Limb (tissue), 2 donors: ENCODE results near the gene KCNN4.

Experiments
- DNase-seq, 2 donors: peaks; one replicate each; pipeline ENCODE4 v3.0.0-alpha.2; 2016; ENCODE audit errors: extremely low spot score in 2 of 2

Gene KCNN4

DNA sequence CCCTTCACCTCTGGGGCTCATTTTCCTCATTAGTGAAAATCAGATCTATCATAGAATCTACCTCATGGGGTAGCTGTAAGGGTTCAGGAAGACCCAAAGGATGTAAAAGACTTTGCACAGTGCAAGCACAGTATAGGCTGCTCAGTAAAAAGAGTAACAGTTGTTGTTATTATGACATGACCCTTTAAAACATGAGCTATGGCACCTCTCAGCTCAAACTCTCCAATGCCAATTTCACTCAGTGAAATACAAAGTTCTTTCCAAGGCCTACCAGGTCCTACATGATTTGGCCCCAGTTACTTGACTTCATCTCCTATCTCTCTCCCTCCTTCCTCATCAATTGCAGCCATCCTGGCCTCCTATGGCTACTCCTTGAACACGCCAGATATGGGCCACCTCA is 30.9 kb downstream of the KCNN4 start:
- DNase-seq = no peak

DNA sequence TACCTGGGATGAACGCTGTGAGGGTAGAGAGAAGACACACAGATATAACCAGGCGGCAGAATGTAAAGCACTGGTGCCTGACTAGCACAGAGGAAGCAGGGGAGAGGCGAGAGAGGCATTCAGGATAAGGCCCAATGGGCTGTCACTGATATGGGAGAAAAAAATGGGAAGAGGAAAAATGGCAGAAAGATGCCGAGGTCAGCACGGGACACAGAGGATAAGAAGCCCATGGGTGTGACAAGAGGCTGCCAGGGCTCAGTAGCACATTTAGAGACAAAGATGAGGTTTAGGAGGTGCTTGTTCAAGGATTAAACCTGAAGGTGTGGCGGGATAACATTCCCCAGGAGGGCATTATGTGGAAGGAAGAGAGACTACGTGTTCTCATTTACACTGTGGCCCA is 31.6 kb downstream of the KCNN4 start:
- DNase-seq = no peak

DNA sequence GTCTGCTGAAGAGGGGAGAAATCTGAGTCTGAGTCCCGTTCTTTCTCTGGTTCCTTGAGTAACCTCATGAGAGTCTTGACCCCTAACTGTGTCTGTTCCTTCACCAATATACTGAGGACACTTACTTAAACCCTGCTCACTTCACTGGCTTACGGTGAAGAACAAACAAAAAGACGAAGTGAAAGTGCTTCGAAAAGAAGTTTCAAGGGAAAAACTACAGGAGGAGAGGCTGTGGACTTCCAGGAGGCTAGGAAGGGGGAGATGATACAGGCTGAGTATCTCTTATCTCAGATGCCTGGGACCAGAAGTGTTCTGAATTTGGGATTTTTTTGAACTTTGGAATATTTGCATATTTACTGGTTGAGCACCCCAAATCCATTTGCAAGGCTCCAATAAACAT is 32.1 kb downstream of the KCNN4 start:
- no peak for DNase-seq

DNA sequence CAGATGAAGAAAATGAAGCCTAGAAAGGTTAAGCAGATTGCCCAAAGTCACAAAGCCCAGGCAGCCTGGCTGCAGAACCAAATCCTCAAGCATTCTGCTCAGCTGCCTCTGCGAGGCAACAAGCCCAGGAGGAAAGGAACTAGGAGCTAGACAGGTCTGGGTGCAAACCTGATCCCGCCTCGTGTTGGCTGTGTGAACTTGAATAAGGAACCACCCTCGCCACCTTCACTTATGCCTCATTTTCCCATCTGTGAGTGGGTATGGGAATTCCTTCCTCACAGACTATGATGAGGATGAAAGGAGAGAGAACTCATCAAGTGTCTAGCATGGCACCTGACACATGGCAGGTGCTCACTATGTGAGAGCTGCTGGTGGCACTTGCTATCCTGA is 32.6 kb downstream of the KCNN4 start:
- no peak for DNase-seq

DNA sequence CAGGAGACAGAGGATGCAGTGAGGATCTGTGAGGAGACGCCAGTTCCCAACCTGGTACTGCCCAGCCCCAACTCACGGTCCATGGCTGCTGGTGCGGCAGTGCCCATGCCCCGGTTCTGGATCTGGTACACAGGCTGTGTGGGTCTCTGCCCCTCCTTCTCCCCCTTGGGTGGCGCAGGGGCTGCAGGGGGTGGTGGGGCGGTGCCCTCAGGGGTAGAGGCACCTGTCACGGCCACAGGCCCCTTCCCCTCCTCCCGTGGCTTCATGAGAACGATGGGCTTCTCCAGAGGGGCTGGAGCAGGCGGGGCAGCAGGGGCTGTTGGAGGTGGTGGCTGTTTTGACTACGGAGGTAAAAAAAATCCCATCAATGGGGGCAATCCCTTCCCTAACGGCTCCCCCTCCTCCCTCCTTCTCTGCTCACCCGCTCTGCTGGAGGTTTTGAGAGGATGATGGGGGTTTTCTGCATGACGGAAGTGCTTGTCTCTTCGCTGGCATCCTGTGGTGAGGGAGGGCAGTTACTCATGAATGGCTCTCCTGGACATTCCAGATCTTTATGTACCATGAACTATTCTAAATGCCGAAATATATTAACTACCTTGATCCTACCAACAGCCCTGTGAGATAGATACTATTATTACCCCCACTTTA is 33.1 kb downstream of the KCNN4 start:
- DNase-seq = no peak

DNA sequence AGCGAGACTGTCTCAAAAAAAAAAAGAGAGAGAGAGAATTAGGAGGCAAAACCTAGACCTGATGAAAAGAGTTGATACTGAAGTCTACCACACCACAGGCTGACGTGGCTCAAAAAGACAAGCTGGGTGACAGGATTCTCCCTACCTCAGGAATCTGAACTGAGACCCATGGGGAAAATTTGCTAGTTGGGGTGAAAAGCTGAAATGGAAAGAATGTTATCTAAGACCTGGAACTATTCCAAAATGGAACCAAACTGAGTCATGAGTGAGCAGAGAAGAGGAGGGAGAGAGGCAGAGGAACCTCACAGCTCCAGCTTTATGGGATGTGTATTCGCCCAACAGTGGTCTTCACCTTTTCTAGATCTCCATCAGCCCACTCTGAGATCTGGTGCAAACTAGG is 37.7 kb downstream of the KCNN4 start:
- no peak for DNase-seq

DNA sequence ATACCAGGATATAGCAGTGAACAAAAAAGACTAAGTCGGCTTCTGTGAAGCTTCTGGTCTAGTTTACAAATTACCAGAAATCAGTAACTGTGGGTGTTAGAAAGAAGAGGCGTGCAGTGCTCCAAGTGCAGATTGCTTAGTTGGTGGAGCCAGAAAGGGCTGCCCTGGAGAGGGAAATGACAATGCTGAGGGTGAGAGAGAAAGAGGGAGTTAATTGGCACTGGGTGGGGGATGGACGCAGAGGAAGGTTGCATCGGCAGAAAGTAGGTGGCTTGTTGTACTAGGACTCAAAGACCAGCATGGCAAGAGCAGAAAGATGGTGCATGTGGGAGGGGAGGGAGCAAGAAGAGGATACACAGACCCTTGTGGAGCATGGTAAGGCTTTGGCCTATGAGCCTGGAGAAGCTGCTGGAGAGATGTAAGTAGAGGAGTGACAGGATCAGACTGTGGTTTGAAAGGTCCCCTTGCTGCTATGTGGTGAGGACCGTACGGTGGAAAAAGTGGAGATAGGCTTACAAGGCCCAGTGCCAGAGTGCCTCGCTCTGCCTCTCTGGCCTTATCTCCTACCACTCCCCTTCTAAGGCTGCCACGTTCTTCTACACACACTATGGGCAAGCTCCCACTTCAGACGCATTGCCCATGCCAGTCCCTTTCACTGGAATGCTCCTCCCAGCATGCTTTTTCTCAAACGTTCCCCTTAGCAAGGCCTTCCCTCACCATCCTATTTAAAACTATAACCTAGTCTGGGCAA is 39.5 kb downstream of the KCNN4 start:
- no peak for DNase-seq

DNA sequence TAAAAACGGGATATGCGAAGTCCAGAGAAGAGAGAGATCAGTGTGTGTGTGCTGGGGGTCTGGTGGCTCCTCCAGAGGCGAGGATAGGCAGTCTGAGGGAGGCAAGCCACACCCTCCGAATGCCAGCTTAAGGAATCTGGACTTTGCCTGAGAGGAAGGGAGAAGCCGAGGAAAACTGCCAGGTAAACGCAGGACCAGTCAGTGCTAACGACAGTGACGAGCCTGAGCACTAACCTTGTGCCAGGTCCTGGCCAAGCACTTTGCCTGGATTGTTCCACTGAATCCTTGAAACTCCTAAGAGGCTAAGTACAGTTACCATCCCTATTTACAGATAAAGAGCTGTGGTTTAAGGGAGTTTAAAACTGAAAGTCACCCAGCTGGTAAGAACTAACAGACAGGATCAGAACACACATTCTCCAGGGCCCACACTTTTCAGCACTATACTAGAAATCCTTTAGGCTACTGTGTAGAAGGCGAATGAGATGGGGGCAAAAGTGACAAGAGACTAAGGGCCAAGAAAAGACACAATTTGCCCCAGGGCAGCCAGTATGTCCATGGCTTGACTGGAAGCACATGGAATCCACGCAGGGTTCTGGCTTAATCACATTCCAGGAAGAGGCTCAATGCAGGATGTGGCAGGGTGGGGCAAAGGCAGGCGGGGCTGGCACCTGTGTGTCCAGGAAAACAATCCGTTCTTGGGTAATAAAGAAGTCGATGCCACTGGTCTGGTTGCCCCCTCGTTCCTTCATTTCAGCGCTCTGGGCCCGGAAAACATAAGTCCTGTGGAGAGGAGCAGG is 41.1 kb downstream of the KCNN4 start:
- no peak for DNase-seq

DNA sequence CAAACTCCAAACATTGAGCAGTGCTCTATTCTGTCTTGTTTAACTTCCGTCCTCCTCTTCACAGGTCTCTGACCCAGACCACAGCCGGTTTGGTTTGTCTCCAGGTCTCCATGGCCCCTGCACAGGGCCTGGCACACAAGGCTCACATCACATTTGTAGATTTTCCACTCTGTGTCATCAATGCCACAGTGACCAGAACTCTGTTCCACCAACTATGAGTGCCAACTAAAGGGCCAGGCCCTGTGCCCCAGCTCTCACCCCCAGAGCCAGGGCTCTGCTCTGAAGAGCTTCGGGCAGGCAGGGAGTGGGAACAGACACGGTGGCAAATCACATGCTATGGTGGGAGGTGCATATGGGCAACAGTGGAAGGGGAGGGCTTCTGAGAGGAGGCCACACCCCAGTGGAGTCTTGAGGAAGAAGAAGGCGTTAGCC is 42.0 kb downstream of the KCNN4 start:
- DNase-seq = no peak

DNA sequence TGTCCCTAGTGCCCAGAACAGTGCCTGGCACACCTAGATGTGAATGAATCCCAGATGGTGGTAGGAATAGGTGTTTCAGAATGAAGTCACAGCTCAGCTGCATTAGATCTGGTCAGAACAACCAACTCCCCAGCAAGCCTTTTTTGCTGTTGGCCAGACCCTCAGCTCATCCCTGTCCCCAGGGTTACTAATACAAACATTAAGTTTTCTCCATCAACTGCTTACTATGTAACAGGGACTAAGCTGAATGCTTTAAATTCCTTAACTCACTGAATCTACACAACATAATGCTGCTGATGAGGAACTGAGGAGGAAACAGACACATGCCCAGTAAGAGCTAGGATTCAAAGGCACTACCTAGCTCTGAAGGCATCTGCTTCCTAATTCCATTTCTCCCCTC is 44.8 kb downstream of the KCNN4 start:
- DNase-seq = no peak

DNA sequence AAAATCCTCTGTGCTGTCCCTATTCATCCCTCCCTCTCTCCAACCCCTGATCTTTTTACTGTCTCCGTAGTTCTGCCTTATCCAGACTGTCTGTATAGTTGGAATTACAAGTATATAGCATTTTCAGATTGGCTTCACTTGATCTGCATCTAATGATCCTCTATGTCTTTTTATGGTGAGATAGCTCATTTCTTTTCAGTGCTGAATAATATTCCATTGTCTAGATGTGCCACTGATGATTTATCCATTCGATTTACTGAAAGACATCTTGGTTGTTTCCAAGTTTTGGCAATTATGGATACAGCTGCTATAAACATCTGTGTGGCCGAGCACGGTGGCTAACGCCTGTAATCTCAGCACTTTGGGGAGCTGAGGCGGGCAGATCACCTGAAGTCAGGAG is 45.8 kb downstream of the KCNN4 start:
- DNase-seq = no peak

DNA sequence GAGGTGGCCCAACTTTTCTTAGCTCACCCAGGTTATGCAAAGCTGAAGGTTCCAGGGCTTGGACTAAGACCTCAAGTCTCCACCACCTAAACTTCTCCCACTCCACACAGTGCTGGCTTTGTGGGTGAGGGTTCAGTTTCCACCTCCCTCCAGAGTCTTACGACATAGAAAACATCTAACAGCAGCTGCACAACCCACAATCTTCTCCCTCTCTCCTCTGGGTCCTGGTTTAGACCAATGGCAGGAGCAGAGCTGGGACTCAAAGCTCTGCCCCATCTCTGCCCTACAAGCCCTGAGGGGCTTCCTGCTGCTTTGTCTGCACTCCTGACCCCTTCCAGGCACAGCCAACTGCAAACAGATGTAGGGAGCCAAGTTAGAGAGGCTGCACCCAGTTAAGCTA is 48.9 kb downstream of the KCNN4 start:
- DNase-seq = no peak

DNA sequence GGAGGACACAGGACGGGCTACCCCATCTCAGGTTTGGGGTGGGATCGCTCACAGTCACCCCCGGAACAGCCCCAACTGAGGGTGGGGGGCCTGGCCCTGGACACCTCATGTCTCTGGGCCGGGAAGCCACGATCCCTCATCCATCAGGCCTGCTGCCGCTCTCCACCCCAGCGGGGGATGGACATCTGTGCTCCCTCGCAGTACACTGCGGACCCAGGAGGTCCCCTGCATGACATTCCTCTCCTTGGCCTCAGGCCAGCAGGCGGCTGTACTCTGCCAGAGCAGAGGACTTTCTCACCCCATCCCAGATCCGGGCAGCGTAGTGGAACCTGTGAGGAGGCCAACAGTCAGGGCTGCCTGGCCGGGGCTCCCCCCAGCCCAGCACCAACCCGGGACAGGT is 49.4 kb downstream of the KCNN4 start:
- DNase-seq = no peak

DNA sequence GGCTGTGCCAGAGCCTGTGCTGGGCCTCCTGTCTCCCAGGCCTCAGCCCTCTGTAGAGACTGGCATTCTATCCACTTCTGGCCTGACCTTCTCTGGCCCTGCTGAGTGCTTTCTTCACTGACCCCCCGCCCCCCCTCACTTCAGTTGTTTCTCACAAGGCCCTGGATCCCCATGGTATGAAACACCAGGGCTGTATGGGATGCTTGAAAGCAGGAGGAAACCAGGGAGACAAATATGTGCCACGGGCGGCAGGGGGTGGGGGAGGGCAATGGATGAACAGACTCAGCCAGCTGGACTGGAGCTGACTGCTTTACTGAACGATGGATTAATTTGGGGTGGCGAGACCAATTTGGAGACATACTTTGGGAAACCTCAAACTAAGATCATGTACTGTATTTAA is 50.9 kb downstream of the KCNN4 start:
- DNase-seq = no peak

DNA sequence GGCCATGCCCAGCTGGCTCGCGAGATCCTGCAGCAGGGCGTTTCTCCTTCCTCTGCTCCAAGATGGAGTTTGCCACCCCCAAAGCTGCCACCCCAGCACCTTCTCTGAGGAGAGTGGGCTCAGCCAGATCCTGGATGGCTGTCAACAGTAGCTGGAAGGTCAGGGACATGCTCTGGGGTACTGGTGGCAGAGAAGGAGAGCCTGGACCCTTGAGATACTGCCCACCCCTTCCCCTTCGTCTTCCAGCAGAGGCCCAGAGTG is 53.2 kb downstream of the KCNN4 start:
- no peak for DNase-seq

DNA sequence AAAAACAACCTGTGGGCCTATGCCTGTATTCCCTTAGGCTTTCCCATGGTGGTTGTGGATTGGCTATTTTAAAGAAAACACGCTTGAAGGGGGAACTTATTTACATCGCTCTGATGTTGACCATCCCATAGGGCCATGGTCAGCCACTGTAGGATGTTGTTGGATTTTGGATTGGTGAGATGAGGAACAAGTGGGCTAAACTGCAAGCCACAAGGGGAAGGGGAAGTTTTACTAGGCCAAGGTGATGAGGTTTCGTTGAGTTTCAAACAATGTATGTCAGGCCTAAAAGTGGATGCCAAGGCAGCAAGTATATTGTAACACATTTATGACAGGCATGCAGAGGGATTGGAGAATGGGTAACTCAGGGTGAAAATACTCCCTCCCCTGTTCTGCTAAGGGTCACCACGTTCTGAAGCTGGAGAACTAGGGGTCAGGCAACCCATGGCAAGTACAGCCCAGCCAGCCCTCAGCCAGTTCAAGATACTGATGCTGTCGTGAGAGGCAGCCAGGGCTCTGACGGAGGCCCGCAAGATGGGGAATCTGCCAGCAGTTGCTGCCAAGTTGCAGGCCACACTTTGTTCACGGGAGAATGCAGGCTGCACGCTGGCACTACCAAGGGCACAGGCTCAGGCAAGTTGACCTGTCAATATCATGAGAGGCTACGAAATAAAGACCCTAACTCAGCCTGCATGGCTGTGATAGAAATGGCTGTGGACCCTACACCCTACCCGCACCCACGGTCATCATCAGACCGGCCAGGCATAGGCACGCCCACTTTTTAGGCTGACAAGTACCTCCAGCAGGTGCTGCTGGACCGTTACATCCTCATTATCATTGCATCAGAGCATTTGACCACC is 53.8 kb downstream of the KCNN4 start:
- DNase-seq = no peak

DNA sequence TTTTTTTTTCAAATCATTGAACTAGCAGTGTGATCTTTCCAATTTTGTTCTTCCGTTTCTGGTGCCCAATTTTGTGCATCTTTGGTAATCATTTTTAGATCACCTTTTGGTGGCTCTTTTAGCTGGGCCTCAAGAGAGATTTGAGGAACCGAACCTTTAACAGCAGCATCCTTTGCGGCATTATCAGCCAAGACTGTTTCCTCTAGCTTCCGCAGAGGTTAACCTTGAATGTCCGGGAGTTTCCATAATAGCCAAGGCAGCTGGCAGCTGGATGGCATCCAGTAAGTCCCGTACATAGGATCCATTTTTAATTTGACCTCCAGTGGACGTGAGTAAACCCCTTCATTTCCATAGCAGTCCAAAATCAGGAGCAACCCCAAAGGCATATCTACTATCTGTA is 55.3 kb downstream of the KCNN4 start:
- DNase-seq = no peak

DNA sequence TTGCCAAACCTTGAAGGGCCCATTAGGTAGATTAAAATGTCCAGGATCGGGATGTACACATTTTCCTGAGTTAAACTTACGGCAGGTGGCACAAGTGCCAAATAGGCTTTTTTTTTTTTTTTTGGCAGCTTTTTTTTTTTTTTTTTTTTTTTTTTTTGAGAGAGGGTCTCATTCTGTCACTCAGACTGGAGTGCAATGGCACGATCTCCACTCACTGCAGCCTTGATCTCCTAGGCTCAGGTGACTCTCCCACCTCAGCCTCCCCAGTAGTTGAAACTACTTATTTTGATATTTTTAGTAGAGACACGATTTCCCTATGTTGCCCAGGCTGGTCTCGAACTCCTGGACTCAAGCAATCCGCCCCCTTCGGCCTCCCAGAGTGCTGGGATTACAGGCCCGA is 55.9 kb downstream of the KCNN4 start:
- no peak for DNase-seq

DNA sequence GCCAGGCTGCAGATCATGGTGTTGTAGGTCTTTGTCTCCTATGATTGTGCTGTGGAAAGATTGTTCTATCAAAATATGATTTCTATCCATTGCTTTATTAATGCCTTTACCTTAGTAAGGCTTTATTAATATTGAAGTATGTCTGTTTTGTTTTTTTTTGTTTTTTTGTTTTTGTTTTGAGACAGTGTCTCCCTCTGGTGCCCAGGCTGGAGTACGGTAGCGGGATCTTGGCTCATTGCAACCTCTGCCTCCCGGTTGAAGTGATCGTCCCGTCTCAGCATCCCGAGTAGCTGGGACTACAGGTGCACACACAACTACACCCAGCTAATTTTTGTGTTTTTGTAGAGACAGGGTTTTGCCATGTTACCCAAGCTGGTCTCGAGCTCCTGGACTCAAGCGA is 57.2 kb downstream of the KCNN4 start:
- no peak for DNase-seq

DNA sequence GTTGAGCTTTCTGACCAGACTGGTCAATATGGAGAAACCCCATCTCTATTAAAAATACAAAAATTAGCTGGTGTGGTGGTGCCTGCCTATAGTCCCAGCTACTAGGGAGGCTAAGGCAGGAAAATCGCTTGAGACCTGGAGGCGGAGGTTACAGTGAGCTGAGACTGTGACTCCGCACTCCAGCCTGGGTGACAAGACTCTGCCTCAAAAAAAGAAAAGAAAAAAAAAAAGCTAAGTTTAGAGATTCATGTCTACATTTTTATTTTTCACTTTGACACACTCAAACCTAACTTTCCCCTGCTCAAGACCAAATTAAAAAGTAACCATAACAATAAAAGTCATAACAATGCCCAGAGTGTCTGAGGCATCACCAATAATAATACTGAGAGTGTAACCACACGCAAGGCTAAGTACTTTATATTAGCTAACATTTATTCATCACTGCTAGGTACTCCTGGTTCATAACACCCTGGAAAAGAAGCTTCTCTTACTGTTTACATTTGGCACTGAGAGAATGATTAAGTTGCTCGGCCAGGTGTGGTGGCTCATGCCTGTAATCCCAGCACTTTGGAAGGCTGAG is 59.2 kb downstream of the KCNN4 start:
- DNase-seq = no peak

DNA sequence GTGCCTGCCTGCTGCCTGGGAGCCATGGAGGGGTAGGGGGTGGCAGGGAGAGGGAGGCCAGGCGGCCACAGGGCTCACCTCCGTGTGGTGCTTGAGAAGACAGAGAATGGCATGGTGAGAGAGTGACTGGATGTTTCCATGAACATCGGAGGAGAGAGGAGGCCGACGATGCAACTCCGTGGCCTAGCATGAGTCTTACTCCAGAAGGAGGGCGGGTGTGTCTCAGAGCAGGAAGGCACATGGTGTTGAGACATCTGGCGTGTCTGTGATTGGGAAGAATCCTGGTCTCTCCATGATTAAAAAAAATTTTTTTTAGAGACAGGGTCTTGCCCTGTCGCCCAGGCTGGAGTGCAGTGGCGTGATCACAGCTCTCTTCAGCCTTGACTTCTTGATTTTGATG is 59.8 kb downstream of the KCNN4 start:
- no peak for DNase-seq

DNA sequence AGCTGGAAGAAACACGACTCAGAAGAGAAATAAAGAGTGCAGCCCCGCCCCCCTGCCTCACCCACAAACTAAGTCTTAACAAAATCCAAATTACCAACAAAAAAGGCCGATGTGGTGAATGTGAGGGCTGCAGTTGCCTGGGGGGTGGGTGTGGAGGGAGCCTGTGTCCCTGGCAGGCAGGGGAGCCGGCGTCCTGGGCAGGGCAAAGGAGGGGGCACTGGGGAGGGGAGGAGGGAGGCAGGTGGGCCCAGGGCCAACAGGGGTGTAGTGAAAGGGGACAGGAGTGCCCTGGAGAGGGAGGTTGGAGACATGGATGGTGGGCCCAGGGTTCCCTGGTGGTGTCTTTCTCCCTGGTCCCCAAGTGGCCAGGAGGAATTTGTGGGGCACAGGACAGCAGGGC is 60.9 kb downstream of the KCNN4 start:
- DNase-seq = no peak
